Measurements from ENCODE around the gene MTHFD2. TPM values are rescaled to one million over a fixed set of nuclear protein-coding genes. Genes with fewer than 3 reads are reported as not detected.

The MTHFD2 gene
- total RNA-seq, 1 donor from 2014 or later: 223 TPM

GRCh38 chr2:74242354-74243071 is 44.1 kb downstream of the MTHFD2 start:
- Mint-ChIP-seq H3K27me3 (ENCODE audit: unreplicated experiment) (no peaks in the 10 kb centered on the region), H3K27ac (ENCODE audit: unreplicated experiment) (no peak overlapping the region), H3K4me3 (ENCODE audit: unreplicated experiment) (no peak overlapping the region), H3K36me3 (ENCODE audit: unreplicated experiment) (no peaks in the 10 kb centered on the region), H3K4me1 (ENCODE audit: unreplicated experiment) (peaks cover 1% of the 10 kb centered on the region), H3K9me3 (ENCODE audit: unreplicated experiment) (no peaks in the 10 kb centered on the region)
- TF ChIP-seq CTCF (IDR thresholded peaks at IDR 0.05): no peak
- DNase-seq (ENCODE audit: extremely low spot score, unreplicated experiment): no peak

DNA sequence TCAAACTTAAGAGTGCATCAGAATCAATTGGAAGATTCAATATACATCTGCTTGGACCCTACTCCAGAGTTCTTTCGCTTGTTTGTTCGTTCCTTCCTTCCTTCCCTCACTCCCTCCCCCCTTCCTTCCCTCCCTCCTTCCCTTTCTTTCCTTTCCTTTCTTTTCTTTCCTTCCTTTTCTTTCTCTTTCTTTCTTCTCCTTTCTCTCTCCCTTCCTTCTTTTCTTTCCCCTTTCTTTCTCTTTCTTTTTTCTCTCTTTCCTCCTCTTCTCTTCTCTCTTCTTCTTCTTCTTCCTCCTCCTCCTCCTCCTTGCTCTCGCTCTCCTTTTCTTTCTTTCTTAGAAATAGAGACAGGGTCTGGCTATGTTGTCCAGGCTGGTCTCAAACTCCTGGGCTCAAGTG is 45.9 kb downstream of the MTHFD2 start:
- H3K4me3 Mint-ChIP-seq (ENCODE audit: unreplicated experiment): no peak overlapping the region
- no peak for DNase-seq (ENCODE audit: extremely low spot score, unreplicated experiment)
- no peaks in the 10 kb centered on the region for H3K36me3 Mint-ChIP-seq (ENCODE audit: unreplicated experiment)
- no peak for TF ChIP-seq CTCF (IDR thresholded peaks at IDR 0.05)
- H3K27me3 Mint-ChIP-seq (ENCODE audit: unreplicated experiment): peaks cover 4% of the 10 kb centered on the region
- no peaks in the 10 kb centered on the region for H3K9me3 Mint-ChIP-seq (ENCODE audit: unreplicated experiment)
- H3K27ac Mint-ChIP-seq (ENCODE audit: unreplicated experiment): no peak overlapping the region
- no peaks in the 10 kb centered on the region for H3K4me1 Mint-ChIP-seq (ENCODE audit: unreplicated experiment)

- TF ChIP-seq CTCF (IDR thresholded peaks at IDR 0.05): no peak
- H3K9me3 Mint-ChIP-seq (ENCODE audit: unreplicated experiment): no peaks in the 10 kb centered on the region
- H3K27ac Mint-ChIP-seq (ENCODE audit: unreplicated experiment): no peak overlapping the region
- no peaks in the 10 kb centered on the region for H3K4me1 Mint-ChIP-seq (ENCODE audit: unreplicated experiment)
- no peaks in the 10 kb centered on the region for H3K36me3 Mint-ChIP-seq (ENCODE audit: unreplicated experiment)
- no peak overlapping the region for H3K4me3 Mint-ChIP-seq (ENCODE audit: unreplicated experiment)
- no peak for DNase-seq (ENCODE audit: extremely low spot score, unreplicated experiment)
- peaks cover 4% of the 10 kb centered on the region for H3K27me3 Mint-ChIP-seq (ENCODE audit: unreplicated experiment)
Observed at GRCh38 chr2:74246496-74247195, 48.2 kb downstream of the MTHFD2 start.

GRCh38 chr2:74249406-74250122 is 51.1 kb downstream of the MTHFD2 start:
- DNase-seq (ENCODE audit: extremely low spot score, unreplicated experiment): no peak
- Mint-ChIP-seq H3K27me3 (ENCODE audit: unreplicated experiment) (peaks cover 17% of the 10 kb centered on the region), H3K4me3 (ENCODE audit: unreplicated experiment) (no peak overlapping the region), H3K4me1 (ENCODE audit: unreplicated experiment) (no peaks in the 10 kb centered on the region), H3K36me3 (ENCODE audit: unreplicated experiment) (no peaks in the 10 kb centered on the region), H3K27ac (ENCODE audit: unreplicated experiment) (no peak overlapping the region), H3K9me3 (ENCODE audit: unreplicated experiment) (no peaks in the 10 kb centered on the region)
- no peak for TF ChIP-seq CTCF (IDR thresholded peaks at IDR 0.05)

DNA sequence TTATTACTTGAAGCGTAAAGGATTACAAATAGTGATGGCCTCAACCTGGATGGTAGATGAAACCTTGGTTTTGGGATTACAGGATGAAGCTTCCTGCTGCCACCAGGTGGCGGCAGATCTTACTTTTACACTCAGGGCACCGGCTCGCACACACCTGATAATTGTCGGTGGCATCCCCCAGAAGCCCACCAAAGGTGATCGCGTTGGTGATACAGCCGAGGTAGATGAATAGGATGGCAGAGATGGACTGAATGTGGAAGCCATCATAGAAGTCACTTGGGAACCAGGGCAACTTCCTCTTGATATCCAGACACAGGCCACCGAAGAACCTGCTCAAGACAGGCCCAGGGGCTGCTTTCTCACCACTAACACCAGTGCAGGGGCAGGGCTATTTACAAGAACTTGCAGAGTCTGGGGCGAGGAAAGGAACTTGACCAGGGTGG is 51.8 kb downstream of the MTHFD2 start:
- peaks cover 18% of the 10 kb centered on the region for H3K27me3 Mint-ChIP-seq (ENCODE audit: unreplicated experiment)
- no peaks in the 10 kb centered on the region for H3K36me3 Mint-ChIP-seq (ENCODE audit: unreplicated experiment)
- no peak overlapping the region for H3K27ac Mint-ChIP-seq (ENCODE audit: unreplicated experiment)
- DNase-seq (ENCODE audit: extremely low spot score, unreplicated experiment): no peak
- no peaks in the 10 kb centered on the region for H3K4me1 Mint-ChIP-seq (ENCODE audit: unreplicated experiment)
- TF ChIP-seq CTCF (IDR thresholded peaks at IDR 0.05): peak; percentile 78
- no peak overlapping the region for H3K4me3 Mint-ChIP-seq (ENCODE audit: unreplicated experiment)
- no peaks in the 10 kb centered on the region for H3K9me3 Mint-ChIP-seq (ENCODE audit: unreplicated experiment)
